ENCODE data around the gene TMPRSS9.
"Not testable (repeated sequence)": the region's sequence is repeated elsewhere in the genome, so short reads cannot be mapped to it uniquely, and the experiment has no call there.

TMPRSS9 gene

DNA sequence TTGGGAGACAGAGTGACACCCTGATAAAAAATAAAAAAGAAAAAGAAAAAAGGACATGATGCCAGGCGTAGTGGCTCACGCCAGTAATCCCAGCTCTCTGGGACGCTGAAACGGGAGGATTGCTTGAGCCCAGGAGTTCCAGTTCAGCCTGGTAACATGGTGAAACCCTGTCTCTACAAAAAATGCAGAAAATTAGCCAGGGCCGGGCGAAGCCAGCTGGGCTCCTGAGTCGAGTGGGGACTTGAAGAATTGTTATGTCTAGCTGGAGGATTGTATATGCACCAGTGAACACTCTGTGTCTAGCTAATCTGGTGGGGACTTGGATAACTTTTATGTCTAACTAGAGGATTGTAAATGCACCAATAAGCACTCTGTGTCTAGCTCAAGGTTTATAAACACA lies 32.3 kb downstream of the TMPRSS9 start:
- DNase-seq (ENCODE audit: low spot score) (no peak), FAIRE-seq (no peak)

DNA sequence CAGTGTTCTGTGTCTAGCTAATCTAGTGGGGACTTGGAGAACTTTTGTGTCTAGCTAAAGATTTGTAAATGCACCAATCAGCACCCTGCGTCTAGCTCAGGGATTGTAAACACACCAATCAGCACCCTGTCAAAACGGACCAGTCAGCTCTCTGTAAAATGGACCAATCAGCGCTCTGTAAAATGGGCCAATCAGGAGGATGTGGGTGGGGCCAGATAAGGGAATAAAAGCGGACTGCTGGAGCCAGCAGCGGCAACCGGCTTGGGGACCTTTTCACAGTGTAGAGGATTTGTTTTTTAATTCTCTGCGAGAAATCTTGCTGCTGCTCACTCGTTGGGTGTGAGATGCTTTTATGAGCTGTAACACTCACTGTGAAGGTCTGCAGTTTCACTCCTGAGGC lies 32.8 kb downstream of the TMPRSS9 start:
- not testable (repeated sequence) for FAIRE-seq; DNase-seq (ENCODE audit: low spot score)

DNA sequence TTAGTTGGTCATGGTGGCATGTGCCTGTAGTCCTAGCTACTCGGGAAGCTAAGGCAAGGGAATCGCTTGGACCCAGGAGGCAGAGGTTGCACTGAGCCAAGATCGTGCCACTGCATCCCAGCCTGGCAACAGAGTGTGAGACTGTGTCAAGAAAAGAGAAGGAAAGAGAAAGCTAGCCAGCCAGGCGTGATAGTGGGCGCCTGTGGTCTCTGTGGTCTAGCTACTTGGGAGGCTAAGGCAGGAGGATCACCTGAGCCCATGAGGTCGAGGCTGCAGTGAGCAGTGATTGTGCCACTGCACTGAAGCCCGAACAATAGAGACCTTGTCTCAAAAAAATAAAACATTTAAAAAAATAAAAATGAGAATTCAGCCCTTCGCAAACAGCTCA lies 34.0 kb downstream of the TMPRSS9 start:
- DNase-seq (ENCODE audit: low spot score) (no peak), FAIRE-seq (no peak)

DNA sequence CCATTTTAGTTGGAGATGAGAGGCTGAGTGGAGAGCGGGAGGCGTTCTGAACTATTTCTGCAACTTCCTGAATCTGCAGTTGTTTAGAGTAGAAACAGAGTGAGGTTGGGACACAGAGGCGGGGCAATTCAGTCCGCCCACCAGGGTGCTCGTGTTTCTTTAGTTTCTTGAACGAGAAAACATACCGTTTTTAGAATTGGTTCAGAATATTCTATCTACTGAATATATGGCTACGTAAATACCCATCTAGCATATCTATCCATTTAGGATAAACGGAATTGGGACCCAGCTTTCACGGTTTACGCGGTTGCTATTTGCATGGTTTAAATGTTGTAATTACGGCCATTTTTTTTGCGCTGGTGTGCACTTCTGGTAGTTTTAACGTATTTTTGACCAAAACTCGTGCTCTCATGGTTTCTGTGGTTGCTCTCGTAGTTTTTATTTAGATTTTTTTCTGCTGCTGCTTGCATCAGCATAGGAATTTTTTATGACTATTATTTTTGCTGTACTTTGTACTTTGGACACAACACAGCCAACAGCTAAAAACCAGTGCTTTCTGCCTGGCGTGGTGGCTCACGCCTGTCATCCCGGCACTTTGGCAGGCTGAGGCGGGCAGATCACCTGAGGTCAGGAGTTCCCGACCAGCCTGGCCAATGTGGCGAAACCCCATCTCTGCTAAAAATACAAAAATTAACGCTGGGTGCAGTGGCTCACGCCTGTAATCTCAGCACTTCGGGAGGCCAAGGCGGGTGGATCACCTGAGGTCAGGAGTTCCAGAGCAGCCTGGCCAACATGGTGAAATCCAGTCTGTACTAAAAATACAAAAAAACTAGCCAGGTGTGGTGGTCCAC lies 34.6 kb downstream of the TMPRSS9 start:
- DNase-seq (ENCODE audit: low spot score) (no peak), FAIRE-seq (no peak)

DNA sequence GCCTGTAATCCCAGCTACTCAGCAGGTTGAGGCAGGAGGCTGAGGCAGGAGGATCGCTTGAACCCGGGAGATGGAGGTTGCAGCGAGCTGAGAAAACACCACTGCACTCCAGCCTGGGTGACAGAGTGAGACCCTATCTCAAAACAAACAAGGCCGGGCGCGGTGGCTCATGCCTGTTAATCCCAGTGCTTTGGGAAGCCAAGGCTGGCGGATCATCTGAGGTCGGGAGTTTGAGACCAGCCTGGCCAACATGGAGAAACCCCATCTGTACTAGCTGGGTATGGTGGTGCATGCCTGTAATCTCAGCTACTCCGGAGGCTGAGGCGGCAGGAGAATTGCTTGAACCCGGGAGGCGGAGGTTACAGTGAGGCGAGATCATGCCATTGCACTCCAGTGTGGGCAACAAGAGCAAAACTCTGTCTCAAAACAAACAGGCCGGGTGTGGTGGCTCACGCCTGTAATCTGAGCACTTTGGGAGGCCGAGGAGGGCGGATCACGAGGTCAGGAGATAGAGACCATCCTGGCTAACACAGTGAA lies 35.3 kb downstream of the TMPRSS9 start:
- not testable (repeated sequence) for FAIRE-seq; DNase-seq (ENCODE audit: low spot score)

DNA sequence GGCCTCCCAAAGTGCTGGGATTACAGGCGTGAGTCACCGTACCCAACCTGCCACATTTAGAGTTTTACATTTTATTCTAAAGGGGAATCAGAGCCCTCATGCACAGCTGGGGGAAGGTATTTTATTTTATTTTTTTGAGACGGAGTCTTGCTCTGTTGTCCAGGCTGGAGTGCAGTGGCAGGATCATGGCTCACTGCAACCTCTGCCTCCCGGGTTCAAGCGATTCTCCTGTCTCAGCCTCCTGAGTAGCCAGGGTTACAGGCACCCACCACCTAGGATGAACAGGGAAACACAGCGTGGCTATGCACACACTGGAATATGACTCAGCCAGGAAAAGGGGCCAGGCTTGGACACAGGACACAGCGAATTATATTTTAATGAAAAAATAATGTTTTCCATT lies 37.1 kb downstream of the TMPRSS9 start:
- FAIRE-seq = not testable (repeated sequence)

DNA sequence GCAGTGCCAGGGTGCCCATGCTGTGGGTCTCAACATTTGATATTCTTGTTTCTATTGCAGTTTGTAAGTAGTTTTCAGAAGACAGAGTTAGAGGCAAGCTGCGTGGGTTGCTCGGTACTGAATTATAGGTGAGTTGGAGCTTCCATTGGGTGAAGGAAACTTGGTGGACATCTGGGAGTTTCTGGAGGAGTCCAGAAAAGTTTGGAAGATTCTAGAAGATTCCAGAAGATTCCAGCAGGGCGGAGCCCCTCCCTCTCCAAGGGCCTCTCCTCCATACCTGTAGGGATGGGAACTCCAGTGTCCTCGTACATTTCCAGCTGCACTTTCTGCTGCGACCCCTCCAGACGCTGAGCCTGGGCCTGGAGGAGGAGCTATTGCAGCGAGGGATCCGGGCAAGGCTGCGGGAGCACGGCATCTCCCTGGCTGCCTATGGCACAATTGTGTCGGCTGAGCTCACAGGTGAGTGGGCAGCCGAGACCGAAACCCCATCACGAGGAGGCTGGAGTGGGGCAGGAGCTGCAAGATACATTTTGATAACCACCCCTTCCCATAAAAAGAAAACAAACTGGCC lies 38.8 kb downstream of the TMPRSS9 start:
- DNase-seq (ENCODE audit: low spot score) (no peak), FAIRE-seq (no peak)

More for the DNA sequence above, 37.1 kb downstream of the TMPRSS9 start:
- not testable (repeated sequence) for DNase-seq (ENCODE audit: low spot score)

DNA sequence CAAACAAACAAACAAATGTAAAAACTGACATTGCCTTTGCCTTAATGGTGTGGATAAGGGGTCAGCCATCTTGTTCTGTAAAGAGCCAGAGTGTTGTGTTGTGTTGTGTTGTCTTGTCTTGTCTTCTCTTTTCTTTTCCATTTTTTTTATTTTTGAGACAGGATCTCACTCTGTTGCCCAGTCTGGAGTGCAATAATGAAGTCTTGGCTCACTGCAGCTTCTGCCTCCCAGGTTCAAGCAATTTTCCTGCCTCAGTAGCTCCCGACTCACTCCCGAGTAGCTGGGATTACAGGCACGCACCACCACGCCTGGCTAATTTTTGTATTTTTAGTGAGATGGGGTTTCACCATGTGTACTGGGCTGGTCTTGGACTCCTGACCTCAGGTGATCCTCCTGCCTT lies 39.5 kb downstream of the TMPRSS9 start:
- FAIRE-seq = no peak
- no peak for DNase-seq (ENCODE audit: low spot score)

DNA sequence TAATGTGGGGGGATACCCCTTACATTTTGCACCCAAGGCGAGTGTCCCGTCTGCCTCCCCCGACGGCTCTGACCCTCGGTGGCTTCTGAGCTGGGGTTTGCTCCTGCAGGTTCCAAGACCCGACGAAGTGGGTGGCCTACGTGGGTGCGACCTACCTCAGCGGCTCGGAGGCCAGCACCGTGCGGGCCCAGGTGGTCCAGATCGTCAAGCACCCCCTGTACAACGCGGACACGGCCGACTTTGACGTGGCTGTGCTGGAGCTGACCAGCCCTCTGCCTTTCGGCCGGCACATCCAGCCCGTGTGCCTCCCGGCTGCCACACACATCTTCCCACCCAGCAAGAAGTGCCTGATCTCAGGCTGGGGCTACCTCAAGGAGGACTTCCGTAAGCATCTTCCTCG lies 48.2 kb downstream of the TMPRSS9 start:
- DNase-seq (ENCODE audit: low spot score) = no peak
- FAIRE-seq = no peak

DNA sequence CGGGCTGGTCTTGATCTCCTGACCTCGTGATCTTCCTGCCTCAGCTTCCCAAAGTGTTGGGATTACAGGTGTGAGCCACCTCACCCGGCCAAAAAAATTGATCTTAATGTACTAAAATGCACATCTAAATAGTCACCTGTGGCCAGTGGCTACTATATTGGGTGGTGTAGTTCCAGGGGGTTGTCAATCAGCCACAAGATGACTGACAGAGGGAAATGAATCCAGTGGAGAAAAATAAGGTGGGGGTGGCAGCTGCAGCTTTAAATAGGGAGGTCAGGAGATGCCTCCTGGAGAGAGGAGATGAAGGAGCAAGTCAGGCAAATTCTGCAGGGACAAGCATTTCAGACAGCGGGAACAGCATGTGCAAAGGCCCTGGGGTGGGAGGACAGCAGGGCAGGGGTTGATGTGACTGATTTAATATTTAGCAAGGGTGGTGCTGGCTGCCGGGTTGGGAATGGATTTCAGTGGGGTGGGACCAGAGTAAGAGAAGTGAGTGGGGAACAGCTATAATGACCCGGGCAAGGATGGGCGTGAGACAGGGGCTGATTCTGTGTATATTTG lies 49.4 kb downstream of the TMPRSS9 start:
- DNase-seq (ENCODE audit: low spot score) (no peak), FAIRE-seq (no peak)

DNA sequence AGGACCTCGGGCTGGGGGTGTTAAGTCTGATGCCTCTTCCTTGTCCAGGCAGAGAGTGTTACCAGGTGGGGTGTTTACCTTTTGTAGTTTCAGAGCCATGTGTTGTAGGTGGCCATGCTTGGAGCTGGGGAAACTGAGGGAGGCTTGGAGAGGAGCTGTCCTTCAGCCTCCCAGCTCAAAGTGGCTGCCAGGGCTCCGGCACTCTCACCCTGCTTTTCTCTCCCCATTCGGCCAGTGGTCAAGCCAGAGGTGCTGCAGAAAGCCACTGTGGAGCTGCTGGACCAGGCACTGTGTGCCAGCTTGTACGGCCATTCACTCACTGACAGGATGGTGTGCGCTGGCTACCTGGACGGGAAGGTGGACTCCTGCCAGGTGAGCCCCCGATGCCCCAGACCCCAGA lies 50.0 kb downstream of the TMPRSS9 start:
- DNase-seq (ENCODE audit: low spot score) (no peak), FAIRE-seq (no peak)

DNA sequence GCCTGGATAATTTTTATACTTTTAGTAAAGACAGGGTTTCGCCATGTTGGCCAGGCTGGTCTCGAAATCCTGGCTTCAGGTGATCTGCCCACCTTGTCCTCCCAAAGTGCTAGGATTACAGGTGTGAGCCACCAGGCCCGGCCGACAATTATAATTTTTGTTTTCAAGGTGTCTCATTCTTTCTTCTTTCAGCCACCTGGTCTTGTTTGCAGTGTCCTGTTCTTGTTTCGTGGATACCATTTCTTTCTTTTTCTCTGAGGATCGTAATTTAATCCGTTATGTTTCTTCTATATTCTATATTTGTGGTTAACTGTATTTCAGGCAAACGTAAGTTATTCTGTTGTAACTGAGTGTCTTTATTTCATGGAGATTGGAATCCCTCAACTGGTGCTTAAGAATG lies 51.6 kb downstream of the TMPRSS9 start:
- DNase-seq (ENCODE audit: low spot score) (no peak), FAIRE-seq (no peak)

DNA sequence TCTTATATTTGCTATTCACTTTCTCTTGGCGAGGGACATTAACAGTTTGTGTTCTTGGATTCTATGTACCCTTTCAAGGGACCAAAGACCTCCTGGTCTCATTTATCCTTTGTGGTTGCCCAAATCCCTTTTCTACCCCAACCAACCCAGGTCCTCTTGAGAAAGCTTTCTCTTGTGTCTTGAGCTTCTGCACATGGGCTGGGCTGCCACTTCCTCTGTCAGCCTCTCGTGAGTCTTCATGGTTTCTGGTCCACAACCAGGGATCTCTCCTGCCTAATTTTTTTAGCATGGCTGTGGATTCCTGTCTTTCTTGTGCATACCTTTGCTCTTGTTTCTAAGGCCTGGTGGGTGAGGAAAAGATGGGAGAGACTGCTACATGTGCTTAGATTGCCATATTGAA lies 52.4 kb downstream of the TMPRSS9 start:
- no peak for FAIRE-seq
- DNase-seq (ENCODE audit: low spot score) = no peak

DNA sequence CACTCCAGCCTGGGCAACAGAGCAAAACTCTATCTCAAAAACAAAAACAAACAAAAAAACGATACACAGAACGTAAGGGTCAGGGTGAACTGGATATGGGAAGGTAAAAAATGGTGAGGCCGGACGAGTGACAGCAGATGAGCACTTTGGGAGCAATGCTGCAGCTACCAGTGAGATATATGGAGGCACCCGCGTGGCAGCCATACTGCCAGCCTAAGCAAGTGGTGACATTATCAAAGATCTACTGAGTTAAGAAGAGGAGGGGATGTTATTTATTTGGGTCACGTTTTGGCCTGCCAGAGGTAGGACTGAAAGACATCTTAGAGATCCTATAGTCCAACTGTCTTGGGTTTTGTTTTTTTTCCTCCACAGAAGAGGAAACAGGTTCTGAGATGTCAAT lies 53.1 kb downstream of the TMPRSS9 start:
- no peak for FAIRE-seq
- no peak for DNase-seq (ENCODE audit: low spot score)

DNA sequence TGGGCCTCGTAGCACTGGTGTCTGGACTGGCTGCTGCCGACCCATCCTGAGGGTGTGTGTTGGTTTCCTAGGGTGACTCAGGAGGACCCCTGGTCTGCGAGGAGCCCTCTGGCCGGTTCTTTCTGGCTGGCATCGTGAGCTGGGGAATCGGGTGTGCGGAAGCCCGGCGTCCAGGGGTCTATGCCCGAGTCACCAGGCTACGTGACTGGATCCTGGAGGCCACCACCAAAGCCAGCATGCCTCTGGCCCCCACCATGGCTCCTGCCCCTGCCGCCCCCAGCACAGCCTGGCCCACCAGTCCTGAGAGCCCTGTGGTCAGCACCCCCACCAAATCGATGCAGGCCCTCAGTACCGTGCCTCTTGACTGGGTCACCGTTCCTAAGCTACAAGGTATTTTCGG lies 53.6 kb downstream of the TMPRSS9 start:
- DNase-seq (ENCODE audit: low spot score) (no peak), FAIRE-seq (no peak)

DNA sequence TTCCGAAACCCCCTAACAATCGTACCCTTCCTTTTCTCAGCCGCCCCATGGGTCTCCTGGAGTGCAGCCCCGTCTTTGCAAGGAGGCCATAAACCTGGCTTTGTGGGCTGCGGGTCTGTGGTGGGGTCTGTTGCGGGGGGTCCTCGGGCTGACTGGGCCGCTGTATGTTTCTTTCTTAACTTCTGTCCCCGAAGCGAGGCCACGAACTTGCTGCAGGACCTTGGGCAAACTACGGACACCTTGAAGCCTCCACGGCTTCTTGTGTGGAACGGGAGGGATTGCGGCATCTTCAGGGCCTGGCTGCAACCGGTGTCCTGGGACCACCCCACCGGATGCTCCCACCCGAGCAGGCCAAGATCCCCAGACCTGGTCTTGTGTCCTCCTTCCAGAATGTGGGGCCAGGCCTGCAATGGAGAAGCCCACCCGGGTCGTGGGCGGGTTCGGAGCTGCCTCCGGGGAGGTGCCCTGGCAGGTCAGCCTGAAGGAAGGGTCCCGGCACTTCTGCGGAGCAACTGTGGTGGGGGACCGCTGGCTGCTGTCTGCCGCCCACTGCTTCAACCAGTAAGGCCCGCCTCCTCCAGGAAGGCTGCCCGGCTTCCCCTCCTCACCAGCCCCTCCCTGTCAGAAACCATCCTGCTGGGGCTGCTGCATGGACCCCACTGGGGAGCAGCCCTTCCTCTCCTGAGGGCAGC lies 55.4 kb downstream of the TMPRSS9 start:
- DNase-seq (ENCODE audit: low spot score) (no peak), FAIRE-seq (no peak)

DNA sequence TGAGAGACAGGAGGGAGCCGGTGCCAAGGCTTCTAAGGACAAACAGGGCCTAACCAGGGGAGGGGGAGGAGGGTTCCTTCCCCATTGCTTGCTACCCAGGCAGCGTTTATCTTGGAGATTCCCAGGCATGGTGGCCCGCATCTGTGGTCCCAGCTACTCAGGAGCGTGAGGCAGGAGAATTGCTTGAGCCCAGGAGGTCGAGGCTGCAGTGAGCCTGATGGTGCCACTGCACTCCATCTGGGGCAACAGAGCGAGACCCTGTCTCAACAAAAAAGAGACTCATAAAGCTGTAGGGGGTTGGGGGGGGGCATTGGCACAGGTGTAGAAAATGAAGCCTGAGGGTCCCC lies 55.9 kb downstream of the TMPRSS9 start:
- FAIRE-seq (no peak), DNase-seq (ENCODE audit: low spot score) (no peak)

DNA sequence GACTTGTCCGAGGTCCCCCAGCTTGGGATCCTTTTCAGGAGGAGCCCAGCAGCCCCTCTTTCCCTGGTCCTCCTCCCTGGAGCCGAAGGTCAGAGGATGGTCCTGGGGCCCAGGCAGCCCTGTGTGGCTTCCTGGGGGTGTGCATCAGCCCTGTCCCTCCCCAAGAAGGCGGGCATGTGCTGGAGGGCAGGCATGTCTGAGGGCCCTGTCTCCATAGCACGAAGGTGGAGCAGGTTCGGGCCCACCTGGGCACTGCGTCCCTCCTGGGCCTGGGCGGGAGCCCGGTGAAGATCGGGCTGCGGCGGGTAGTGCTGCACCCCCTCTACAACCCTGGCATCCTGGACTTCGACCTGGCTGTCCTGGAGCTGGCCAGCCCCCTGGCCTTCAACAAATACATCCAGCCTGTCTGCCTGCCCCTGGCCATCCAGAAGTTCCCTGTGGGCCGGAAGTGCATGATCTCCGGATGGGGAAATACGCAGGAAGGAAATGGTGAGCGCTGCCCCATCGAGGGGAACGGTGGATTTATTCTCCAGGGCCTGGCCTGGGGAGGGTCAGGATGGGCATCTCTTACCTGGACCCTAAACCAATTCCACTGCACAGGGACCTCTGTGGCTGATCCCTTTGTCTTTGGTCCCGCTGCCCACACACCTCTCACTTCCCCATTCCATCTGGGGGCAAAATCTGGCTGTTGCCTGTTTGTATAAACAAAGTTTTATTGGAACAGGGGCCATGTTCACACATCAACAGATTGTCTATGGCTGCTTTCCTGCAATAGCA lies 56.4 kb downstream of the TMPRSS9 start:
- no peak for FAIRE-seq
- no peak for DNase-seq (ENCODE audit: low spot score)

DNA sequence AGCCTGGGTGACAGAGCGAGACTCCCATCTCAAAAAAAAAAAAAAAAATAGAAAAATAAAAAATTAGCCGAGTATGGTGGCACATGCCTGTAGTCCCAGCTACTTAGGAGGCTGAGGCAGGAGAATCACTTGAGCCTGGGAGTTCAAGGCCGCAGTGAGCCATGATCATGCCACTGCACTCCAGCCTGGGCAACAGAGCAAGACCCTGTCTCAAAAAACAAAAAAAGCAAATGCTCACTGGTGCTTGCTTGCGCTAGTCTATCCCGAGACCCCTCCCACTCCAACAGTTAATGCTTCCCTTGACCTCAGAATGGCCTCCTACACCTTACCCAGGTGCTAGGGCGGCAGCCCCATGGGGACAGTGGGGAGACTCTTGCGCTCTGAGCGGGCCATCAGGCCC lies 57.4 kb downstream of the TMPRSS9 start:
- not testable (repeated sequence) for DNase-seq (ENCODE audit: low spot score); FAIRE-seq

DNA sequence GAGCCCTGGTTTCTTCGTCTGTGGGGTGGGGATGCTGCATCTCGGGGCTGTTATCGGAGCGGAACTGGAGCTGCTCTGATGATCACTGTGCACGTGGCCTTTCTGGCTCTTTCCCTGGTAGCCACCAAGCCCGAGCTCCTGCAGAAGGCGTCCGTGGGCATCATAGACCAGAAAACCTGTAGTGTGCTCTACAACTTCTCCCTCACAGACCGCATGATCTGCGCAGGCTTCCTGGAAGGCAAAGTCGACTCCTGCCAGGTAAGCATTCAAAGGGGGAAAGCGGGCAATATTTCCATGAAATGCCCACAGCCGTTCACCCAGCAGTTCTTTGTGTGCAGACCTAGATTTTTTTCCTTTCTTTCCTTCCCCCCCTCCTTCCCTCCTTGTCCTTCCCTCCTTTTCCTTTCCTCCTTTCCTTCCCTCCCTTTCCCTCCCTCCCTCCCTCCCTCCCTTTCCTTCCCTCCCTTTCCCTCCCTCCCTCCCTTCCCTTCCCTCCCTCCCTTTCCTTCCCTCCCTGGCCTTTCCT lies 57.9 kb downstream of the TMPRSS9 start:
- no peak for FAIRE-seq

DNA sequence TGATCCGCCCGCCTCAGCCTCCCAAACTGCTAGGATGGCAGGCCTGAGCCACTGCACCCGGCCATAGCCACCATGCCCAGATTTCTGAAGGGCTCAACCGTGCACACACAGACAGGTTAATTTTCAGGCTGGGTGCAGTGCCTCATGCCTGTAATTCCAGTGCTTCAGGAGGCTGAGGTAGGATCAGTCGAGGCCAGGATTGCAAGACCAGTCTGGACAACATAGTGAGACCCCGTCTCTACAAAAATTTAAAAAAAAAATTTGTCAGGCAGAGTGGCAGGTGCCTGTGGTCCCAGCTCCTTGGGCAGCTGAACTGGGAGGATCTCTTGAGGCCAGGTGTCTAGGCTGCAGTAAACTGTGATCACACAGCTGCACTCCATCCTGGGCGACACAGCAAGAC lies 59.7 kb downstream of the TMPRSS9 start:
- DNase-seq (ENCODE audit: low spot score) (no peak), FAIRE-seq (no peak)

More for the DNA sequence above, 57.9 kb downstream of the TMPRSS9 start:
- no peak for DNase-seq (ENCODE audit: low spot score)
